ENCODE measurements around the gene FGD5. TPM values are rescaled to one million over a fixed set of nuclear protein-coding genes. Genes with fewer than 3 reads are reported as not detected.

Gene FGD5
- total and polyA plus RNA-seq, 2 donors (not counting 1 experiment from before 2014, with no cell fraction given): not detected

DNA sequence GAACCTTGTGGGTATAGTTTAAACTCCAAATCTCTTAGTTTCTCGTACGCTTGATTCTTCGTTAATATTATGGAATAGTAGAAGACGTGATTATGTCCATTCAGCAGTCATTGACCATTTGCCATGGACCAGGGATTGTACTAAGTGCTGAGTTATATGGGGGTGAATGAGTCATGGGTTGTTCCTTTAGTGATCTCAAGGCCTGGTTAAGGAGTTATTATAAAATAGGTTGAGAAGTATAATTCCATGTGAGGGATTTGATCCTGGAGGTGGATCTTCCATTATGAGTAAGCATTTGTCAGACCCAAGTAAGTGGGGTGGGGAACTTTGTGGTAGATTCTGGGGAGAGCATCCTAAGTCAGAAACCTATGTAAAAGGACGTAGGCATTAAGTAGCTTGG, 144.0 kb downstream of the FGD5 start:
- Mint-ChIP-seq H3K9me3 (ENCODE audit: insufficient read depth) (no peaks in the 10 kb centered on the region), H3K4me3 (no peak overlapping the region), H3K27me3 (no peaks in the 10 kb centered on the region), H3K27ac (no peak overlapping the region), H3K4me1 (peaks cover 19% of the 10 kb centered on the region)
- H4K20me1 ChIP-seq (ENCODE audit: control insufficient read depth, insufficient read depth, low read length, poor library complexity, severe bottlenecking): peaks cover 6% of the 10 kb centered on the region
- H3K27ac ChIP-seq (ENCODE audit: low read length in 2 of 2): no peak overlapping the region
- no peaks in the 10 kb centered on the region for H3K27me3 ChIP-seq (replicated peaks in 1 of 4; ENCODE audit: control extremely low read depth in 1 of 4, control insufficient read depth in 3 of 4, insufficient read depth in 4 of 4, low read length in 3 of 4)
- WGBS (ENCODE audit: insufficient coverage): 100% methylated on average over 2 of the region's 5 CpGs
- DNase-seq: no peak
- intact Hi-C loops (cut with micrococcal nuclease): no loop called here
- H3K4me1 ChIP-seq (ENCODE audit: control insufficient read depth in 2 of 2, insufficient read depth in 2 of 2, low read length in 2 of 2): peaks cover 18% of the 10 kb centered on the region in 2 donors
- H2AFZ ChIP-seq (ENCODE audit: insufficient read depth, low read depth, low read length, poor library complexity, severe bottlenecking): no peak overlapping the region
- H3K9me3 ChIP-seq (ENCODE audit: control extremely low read depth in 1 of 3, control insufficient read depth in 2 of 3, insufficient read depth in 1 of 3, low read length in 2 of 3): no peaks in the 10 kb centered on the region
- H3K4me2 ChIP-seq (replicated peaks; ENCODE audit: low read depth, low read length, poor library complexity, severe bottlenecking): no peak overlapping the region
- ChIA-PET POLR2A (no interaction called here), CTCF (interaction anchor here (0.5 kb wide), 1 partner anchor 138 kb away, joined by 4 read pairs; no protein-coding TSS in a partner anchor)
- H3K36me3 ChIP-seq (replicated peaks in 1 of 2; ENCODE audit: control extremely low read depth in 1 of 2, control insufficient read depth in 1 of 2, extremely low read depth in 1 of 2, insufficient read depth in 2 of 2, low read length in 1 of 2): peaks cover 3 to 20% of the 10 kb centered on the region in 2 experiments
- TF ChIP-seq EZH2 (IDR thresholded peaks at IDR 0.05; ENCODE audit: borderline replicate concordance, insufficient read depth, low read depth, low read length, poor library complexity, severe bottlenecking) (no peak), CTCF (IDR thresholded peaks at IDR 0.05) (no peak)
- H3K79me2 ChIP-seq (ENCODE audit: control insufficient read depth, insufficient read depth, low read length): peaks cover 84% of the 10 kb centered on the region
- no peak for ATAC-seq (ENCODE audit: low read depth)
- H3K4me3 ChIP-seq (ENCODE audit: control extremely low read depth in 1 of 5, extremely low read depth in 1 of 5, insufficient read depth in 1 of 5, low read depth in 2 of 5, low read length in 4 of 5): no peak overlapping the region
- no peak overlapping the region for H3K9ac ChIP-seq (ENCODE audit: low read length)

- peaks cover under 1 to 18% of the 10 kb centered on the region in 2 experiments for H3K36me3 ChIP-seq (replicated peaks in 1 of 2; ENCODE audit: control extremely low read depth in 1 of 2, control insufficient read depth in 1 of 2, extremely low read depth in 1 of 2, insufficient read depth in 2 of 2, low read length in 1 of 2)
- Mint-ChIP-seq H3K4me1 (peaks cover 2% of the 10 kb centered on the region), H3K4me3 (no peak overlapping the region), H3K9me3 (ENCODE audit: insufficient read depth) (no peaks in the 10 kb centered on the region), H3K27ac (no peak overlapping the region), H3K27me3 (no peaks in the 10 kb centered on the region)
- CTCF ChIA-PET: no interaction called here
- no peak for TF ChIP-seq CTCF (IDR thresholded peaks at IDR 0.05)
- no peak for TF ChIP-seq EZH2 (IDR thresholded peaks at IDR 0.05; ENCODE audit: borderline replicate concordance, insufficient read depth, low read depth, low read length, poor library complexity, severe bottlenecking)
- peaks cover 57% of the 10 kb centered on the region for H3K79me2 ChIP-seq (ENCODE audit: control insufficient read depth, insufficient read depth, low read length)
- intact Hi-C loops (cut with micrococcal nuclease): no loop called here
- no peak overlapping the region for H3K27ac ChIP-seq (ENCODE audit: low read length in 2 of 2)
- no peak overlapping the region for H3K9ac ChIP-seq (ENCODE audit: low read length)
- H3K9me3 ChIP-seq (ENCODE audit: control extremely low read depth in 1 of 3, control insufficient read depth in 2 of 3, insufficient read depth in 1 of 3, low read length in 2 of 3): no peaks in the 10 kb centered on the region
- DNase-seq (no peak), ATAC-seq (ENCODE audit: low read depth) (no peak)
- POLR2A ChIA-PET: no interaction called here
- WGBS (ENCODE audit: insufficient coverage): 90% methylated on average over 1 of the region's 1 CpG
- H3K4me2 ChIP-seq (replicated peaks; ENCODE audit: low read depth, low read length, poor library complexity, severe bottlenecking): no peak overlapping the region
- peaks cover 6% of the 10 kb centered on the region for H4K20me1 ChIP-seq (ENCODE audit: control insufficient read depth, insufficient read depth, low read length, poor library complexity, severe bottlenecking)
- H3K4me1 ChIP-seq (ENCODE audit: control insufficient read depth in 2 of 2, insufficient read depth in 2 of 2, low read length in 2 of 2): no peaks in the 10 kb centered on the region
- no peak overlapping the region for H3K4me3 ChIP-seq (ENCODE audit: control extremely low read depth in 1 of 5, extremely low read depth in 1 of 5, insufficient read depth in 1 of 5, low read depth in 2 of 5, low read length in 4 of 5)
- no peaks in the 10 kb centered on the region for H3K27me3 ChIP-seq (replicated peaks in 1 of 4; ENCODE audit: control extremely low read depth in 1 of 4, control insufficient read depth in 3 of 4, insufficient read depth in 4 of 4, low read length in 3 of 4)
- no peak overlapping the region for H2AFZ ChIP-seq (ENCODE audit: insufficient read depth, low read depth, low read length, poor library complexity, severe bottlenecking)
Observed at GRCh38 chr3:14967285-14967684, 148.5 kb downstream of the FGD5 start.
